Measurements from ENCODE around the gene PLET1. TPM values are rescaled to one million over a fixed set of nuclear protein-coding genes. Genes with fewer than 3 reads are reported as not detected.

PLET1 gene
- total RNA-seq, 2 donors from 2014 or later = not detected

- Histone ChIP-seq H3K9me3 (no peaks in the 10 kb centered on the region), H3K4me3 (no peak overlapping the region), H3K27ac (no peak overlapping the region), H3K36me3 (no peaks in the 10 kb centered on the region), H3K27me3 (replicated peaks; ENCODE audit: insufficient read depth) (no peaks in the 10 kb centered on the region), H3K4me1 (replicated peaks) (no peaks in the 10 kb centered on the region)
- no peak for DNase-seq (ENCODE audit: low spot score)
- no peak for TF ChIP-seq POLR2A (IDR thresholded peaks at IDR 0.05)
- no peak for TF ChIP-seq POLR2AphosphoS5 (IDR thresholded peaks at IDR 0.05)
- TF ChIP-seq CTCF (IDR thresholded peaks at IDR 0.05) = no peak
- WGBS = 57% methylated on average over 9 of the region's 9 CpGs
- intact Hi-C loops (cut with DNase I) = loop anchor here (10.0 kb wide), 4 partner anchors 156 to 816 kb away; partner anchors contain the start of gene NCAM1
Observed at GRCh38 chr11:112298535-112298934, 37.9 kb upstream of the PLET1 start.

- DNase-seq (ENCODE audit: low spot score) = no peak
- intact Hi-C loops (cut with DNase I) = loop anchor here (10.0 kb wide), 4 partner anchors 157 to 817 kb away; partner anchors contain the start of gene NCAM1
- no peaks in the 10 kb centered on the region for H3K9me3 ChIP-seq
- no peak overlapping the region for H3K4me3 ChIP-seq
- TF ChIP-seq POLR2AphosphoS5 (IDR thresholded peaks at IDR 0.05) = no peak
- TF ChIP-seq POLR2A (IDR thresholded peaks at IDR 0.05) = no peak
- TF ChIP-seq CTCF (IDR thresholded peaks at IDR 0.05) = no peak
- no peaks in the 10 kb centered on the region for H3K36me3 ChIP-seq
- WGBS = 80% methylated on average over 7 of the region's 7 CpGs
- H3K4me1 ChIP-seq (replicated peaks) = no peaks in the 10 kb centered on the region
- H3K27ac ChIP-seq = no peak overlapping the region
- H3K27me3 ChIP-seq (replicated peaks; ENCODE audit: insufficient read depth) = no peaks in the 10 kb centered on the region
Observed at GRCh38 chr11:112297248-112297866, 36.7 kb upstream of the PLET1 start.

GRCh38 chr11:112296044-112296443 lies 35.4 kb upstream of the PLET1 start:
- H3K27me3 ChIP-seq (replicated peaks; ENCODE audit: insufficient read depth) = no peaks in the 10 kb centered on the region
- intact Hi-C loops (cut with DNase I) = loop anchor here (10.0 kb wide), 4 partner anchors 159 to 819 kb away; partner anchors contain the start of gene NCAM1
- no peak overlapping the region for H3K27ac ChIP-seq
- no peak for DNase-seq (ENCODE audit: low spot score)
- H3K4me3 ChIP-seq = no peak overlapping the region
- WGBS = 88% methylated on average over 4 of the region's 4 CpGs
- no peaks in the 10 kb centered on the region for H3K36me3 ChIP-seq
- no peaks in the 10 kb centered on the region for H3K9me3 ChIP-seq
- TF ChIP-seq CTCF (IDR thresholded peaks at IDR 0.05) = no peak
- H3K4me1 ChIP-seq (replicated peaks) = no peaks in the 10 kb centered on the region

- H3K4me1 ChIP-seq (replicated peaks) = no peaks in the 10 kb centered on the region
- TF ChIP-seq CTCF (IDR thresholded peaks at IDR 0.05) (no peak), POLR2A (IDR thresholded peaks at IDR 0.05) (no peak), POLR2AphosphoS5 (IDR thresholded peaks at IDR 0.05) (no peak)
- H3K27me3 ChIP-seq (replicated peaks; ENCODE audit: insufficient read depth) = no peaks in the 10 kb centered on the region
- no peak for DNase-seq (ENCODE audit: low spot score)
- WGBS = 92% methylated on average over 3 of the region's 3 CpGs
- no peaks in the 10 kb centered on the region for H3K36me3 ChIP-seq
- H3K27ac ChIP-seq = no peak overlapping the region
- H3K9me3 ChIP-seq = no peaks in the 10 kb centered on the region
- intact Hi-C loops (cut with DNase I) = loop anchor here (5.0 to 10.0 kb wide), 6 partner anchors 160 to 820 kb away; partner anchors contain the start of gene NCAM1
- H3K4me3 ChIP-seq = no peak overlapping the region
Observed at GRCh38 chr11:112294688-112295340, 34.2 kb upstream of the PLET1 start.

All from prostate gland (tissue), 2 donors.